IPS-18c (cell line): ENCODE measurements around the gene IQCN.
A peak's percentile ranks its signal among the peaks of the same experiment; 100 is the strongest.

Experiments
- H3K4me3 ChIP-seq: 2 replicates; pipeline ENCODE4 v1.7.0; 2013; ENCODE audit warnings: low read depth, mild to moderate bottlenecking, low read length, moderate library complexity; ENCODE audit not compliant: insufficient read depth
- H3K9me3 ChIP-seq: one replicate; pipeline ENCODE4 v1.6.1; 2013; ENCODE audit warnings: mild to moderate bottlenecking, low read length, moderate library complexity; ENCODE audit not compliant: control insufficient read depth, insufficient read depth

Gene IQCN

GRCh38 chr19:18308948-18309325, 34.7 kb upstream of the IQCN start:
- Histone ChIP-seq H3K9me3 (no peaks in the 10 kb centered on the region), H3K4me3 (no peak overlapping the region)

GRCh38 chr19:18308051-18308947, 34.0 kb upstream of the IQCN start:
- no peak overlapping the region for H3K4me3 ChIP-seq
- no peaks in the 10 kb centered on the region for H3K9me3 ChIP-seq

GRCh38 chr19:18307271-18307681, 33.0 kb upstream of the IQCN start:
- no peak overlapping the region for H3K4me3 ChIP-seq

GRCh38 chr19:18306888-18307260, 32.6 kb upstream of the IQCN start:
- H3K4me3 ChIP-seq = no peak overlapping the region

More at GRCh38 chr19:18307271-18307681, 33.0 kb upstream of the IQCN start:
- no peaks in the 10 kb centered on the region for H3K9me3 ChIP-seq

DNA sequence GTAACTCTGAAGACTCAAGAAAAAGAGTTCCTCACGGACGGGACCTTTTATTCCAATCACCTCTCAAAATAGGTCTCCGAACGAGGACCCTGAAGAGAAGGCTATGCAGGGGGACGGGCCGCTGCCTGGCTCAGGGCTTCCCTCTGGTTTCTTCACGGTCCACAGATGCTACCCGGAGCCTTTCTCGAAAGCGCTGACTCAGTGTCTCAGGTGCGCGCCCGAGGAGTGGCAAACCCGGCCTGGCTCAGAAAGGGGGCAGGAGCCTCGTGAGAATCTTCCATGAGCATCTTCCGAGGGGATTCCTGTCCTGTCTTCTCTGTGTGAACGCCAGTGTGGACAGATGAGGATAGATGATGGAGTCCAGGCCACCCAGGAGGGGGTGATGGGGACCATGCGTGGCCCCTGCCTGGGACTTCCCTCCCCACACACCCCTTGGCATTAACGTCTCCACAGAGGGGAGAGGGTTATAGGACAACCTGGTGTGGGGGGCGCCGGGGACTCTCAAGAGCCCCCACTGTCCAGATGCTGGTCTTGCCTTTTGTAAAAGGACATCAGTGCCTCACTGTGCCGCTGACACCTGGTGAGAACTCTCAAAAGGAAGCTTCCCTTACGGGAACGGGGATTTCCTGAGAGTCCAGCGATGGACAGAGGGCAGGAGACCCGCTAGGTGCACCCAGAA, 32.1 kb upstream of the IQCN start:
- Histone ChIP-seq H3K9me3 (peaks cover 2% of the 10 kb centered on the region), H3K4me3 (no peak overlapping the region)

More at GRCh38 chr19:18306888-18307260, 32.6 kb upstream of the IQCN start:
- H3K9me3 ChIP-seq = no peaks in the 10 kb centered on the region

GRCh38 chr19:18304458-18305310, 30.4 kb upstream of the IQCN start:
- Histone ChIP-seq H3K9me3 (peaks cover 2% of the 10 kb centered on the region), H3K4me3 (peak overlapping the region; percentile 31)

GRCh38 chr19:18304208-18304457, 29.9 kb upstream of the IQCN start:
- Histone ChIP-seq H3K9me3 (peaks cover 2% of the 10 kb centered on the region), H3K4me3 (no peak overlapping the region)

GRCh38 chr19:18301718-18302111, 27.5 kb upstream of the IQCN start:
- no peak overlapping the region for H3K4me3 ChIP-seq
- peaks cover 2% of the 10 kb centered on the region for H3K9me3 ChIP-seq

DNA sequence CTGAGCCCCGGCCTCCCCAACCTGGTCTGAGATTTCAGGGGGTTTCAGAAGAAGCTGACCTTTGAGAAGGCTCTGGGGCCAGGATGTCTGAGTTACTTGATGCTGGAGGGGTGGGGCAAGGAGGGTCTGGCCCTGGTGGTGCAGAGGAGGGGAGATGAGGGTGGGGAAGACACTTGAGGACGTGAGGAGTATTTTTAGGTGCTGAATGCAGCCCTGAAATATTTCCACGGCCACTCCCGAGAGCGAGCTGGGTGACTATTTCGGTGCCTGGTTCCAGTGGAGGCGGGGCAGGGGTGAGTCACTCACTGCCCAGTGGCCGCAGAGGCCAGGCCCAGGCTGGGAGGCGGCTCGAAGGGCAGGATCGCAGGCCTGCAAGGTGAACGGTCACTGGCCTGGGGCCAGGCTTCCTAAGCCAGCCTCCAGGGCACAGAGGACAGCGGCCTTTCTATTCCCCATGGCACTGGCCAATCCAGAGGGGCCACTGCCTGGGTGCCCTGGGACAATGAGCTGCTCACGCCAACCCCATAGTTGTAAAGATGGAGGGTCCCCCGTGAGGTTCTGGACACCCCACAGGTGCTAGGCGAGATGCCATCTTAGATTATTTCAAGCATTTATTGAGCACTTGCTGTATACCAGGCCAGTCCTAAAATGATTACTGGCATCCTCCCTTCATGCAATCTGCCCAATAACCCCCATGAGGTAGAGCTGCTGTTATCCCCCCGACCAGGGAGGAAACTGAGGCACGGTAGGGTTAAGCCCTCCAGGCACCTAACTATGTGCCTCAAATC, 26.9 kb upstream of the IQCN start:
- Histone ChIP-seq H3K9me3 (peaks cover 2% of the 10 kb centered on the region), H3K4me3 (no peak overlapping the region)

- Histone ChIP-seq H3K9me3 (peaks cover 2% of the 10 kb centered on the region), H3K4me3 (no peak overlapping the region)
Measured at GRCh38 chr19:18299654-18300053, 25.4 kb upstream of the IQCN start.

- Histone ChIP-seq H3K4me3 (no peak overlapping the region), H3K9me3 (peaks cover 2% of the 10 kb centered on the region)
Measured at GRCh38 chr19:18298601-18299000, 24.3 kb upstream of the IQCN start.

- Histone ChIP-seq H3K9me3 (peaks cover 2% of the 10 kb centered on the region), H3K4me3 (no peak overlapping the region)
Measured at GRCh38 chr19:18297308-18297707, 23.1 kb upstream of the IQCN start.

DNA sequence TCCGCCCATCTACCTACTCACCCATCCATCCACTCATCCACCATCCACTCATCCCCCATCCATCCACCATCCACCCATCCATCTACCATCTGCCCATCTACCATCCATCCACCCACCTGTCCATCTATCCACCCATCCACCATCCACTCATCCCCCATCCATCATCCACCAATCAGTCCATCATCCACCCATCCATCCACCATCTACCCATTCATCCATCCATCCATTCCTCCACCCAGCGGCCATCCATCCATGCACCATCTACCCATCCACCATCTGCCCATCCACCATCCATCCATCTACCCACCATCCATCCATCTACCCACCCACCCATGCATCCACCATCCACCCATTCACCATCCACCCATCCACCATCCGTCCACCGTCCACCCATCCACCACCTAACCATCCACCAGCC, 20.8 kb upstream of the IQCN start:
- Histone ChIP-seq H3K4me3 (no peak overlapping the region), H3K9me3 (peaks cover 2% of the 10 kb centered on the region)

GRCh38 chr19:18294467-18294864, 20.2 kb upstream of the IQCN start:
- H3K9me3 ChIP-seq = peaks cover 2% of the 10 kb centered on the region
- H3K4me3 ChIP-seq = peak overlapping the region; percentile 28

- Histone ChIP-seq H3K9me3 (peaks cover 2% of the 10 kb centered on the region), H3K4me3 (peak overlapping the region; percentile 28)
Measured at GRCh38 chr19:18293642-18294466, 19.6 kb upstream of the IQCN start.
